Measurements from ENCODE around the gene VGLL1.
A peak's percentile ranks its signal among the peaks of the same experiment; 100 is the strongest.

Gene VGLL1

GRCh38 chrX:136531951-136532350 is at the start of gene VGLL1:
Gene VGLL1, plus strand, starts transcription at chrX:136532215. Its CDS starts 3,806 bp downstream, at chrX:136536021.
- DNase-seq, result no peak

GRCh38 chrX:136487647-136488046 is 44.4 kb upstream of the VGLL1 start, which contains the start of gene BRS3:
Gene BRS3, plus strand, starts transcription at chrX:136487947. Its CDS starts 168 bp downstream, at chrX:136488115.
- DNase-seq, result no peak

- no peak for DNase-seq
Observed at GRCh38 chrX:136488706-136489105, 43.3 kb upstream of the VGLL1 start.

- no peak for DNase-seq
Observed at GRCh38 chrX:136491832-136492231, 40.2 kb upstream of the VGLL1 start.

- DNase-seq, result peak; percentile 47
Observed at GRCh38 chrX:136493011-136493410, 39.0 kb upstream of the VGLL1 start.

GRCh38 chrX:136495043-136495442 is 37.0 kb upstream of the VGLL1 start:
- DNase-seq, result peak; percentile 55

- peak; percentile 7 for DNase-seq
Observed at GRCh38 chrX:136496186-136496763, 35.7 kb upstream of the VGLL1 start.

- DNase-seq, result peak; percentile 96
Observed at GRCh38 chrX:136496764-136497555, 35.1 kb upstream of the VGLL1 start.

GRCh38 chrX:136497556-136498052 is 34.4 kb upstream of the VGLL1 start, which contains the start of gene HTATSF1:
Gene HTATSF1, plus strand, starts transcription at chrX:136497592. Its CDS starts 93 bp downstream, at chrX:136497685.
- no peak for DNase-seq

GRCh38 chrX:136519069-136519468 is 12.9 kb upstream of the VGLL1 start:
- DNase-seq, result no peak

- DNase-seq, result no peak
Observed at GRCh38 chrX:136523770-136524169, 8.2 kb upstream of the VGLL1 start.

GRCh38 chrX:136525738-136526606 is 6.0 kb upstream of the VGLL1 start:
- peak; percentile 8 for DNase-seq

- peak; percentile 13 for DNase-seq
Observed at GRCh38 chrX:136528645-136529315, 3.2 kb upstream of the VGLL1 start.

- peak; percentile 35 for DNase-seq
Observed at GRCh38 chrX:136529795-136530194, 2.2 kb upstream of the VGLL1 start.

GRCh38 chrX:136534131-136534530 is 2.1 kb downstream of the VGLL1 start:
- no peak for DNase-seq

GRCh38 chrX:136538811-136539210 is 6.8 kb downstream of the VGLL1 start:
- DNase-seq, result no peak

- DNase-seq, result no peak
Observed at GRCh38 chrX:136540226-136540625, 8.2 kb downstream of the VGLL1 start.

GRCh38 chrX:136541294-136541693 is 9.3 kb downstream of the VGLL1 start:
- no peak for DNase-seq

- DNase-seq, result no peak
Observed at GRCh38 chrX:136542281-136542680, 10.3 kb downstream of the VGLL1 start.

- peak; percentile 44 for DNase-seq
Observed at GRCh38 chrX:136546371-136546781, 14.4 kb downstream of the VGLL1 start.

- DNase-seq, result no peak
Observed at GRCh38 chrX:136549226-136549625, 17.2 kb downstream of the VGLL1 start.

- no peak for DNase-seq
Observed at GRCh38 chrX:136551410-136551809, 19.4 kb downstream of the VGLL1 start.
